SK-N-MC (cell line): Measurements from ENCODE around the gene CTTNBP2.

ENCODE experiments used
- DNase-seq: peaks from one replicate; pipeline ENCODE4 v3.0.0-alpha.2; 2011; ENCODE audit warnings: low read depth, low spot score
- H3K27ac ChIP-seq: fragments of 200-600 bp; sonication (generic); 2 replicates; pipeline ENCODE4 v1.5.1; 2016; ENCODE audit warnings: mixed run types
- H3K36me3 ChIP-seq: fragments of 200-600 bp; sonication (generic); 2 replicates; pipeline ENCODE4 v1.6.1; 2017; ENCODE audit warnings: antibody characterized with exemption, low read length, mixed read lengths; ENCODE audit not compliant: insufficient read depth
- H3K4me3 ChIP-seq: fragments of 200-600 bp; sonication (generic); 2 replicates; pipeline ENCODE4 v1.5.1; 2016
- H3K9ac ChIP-seq: fragments of 200-600 bp; sonication (generic); 2 replicates; pipeline ENCODE4 v1.8.0; 2017; ENCODE audit warnings: mixed run types, mixed read lengths; ENCODE audit not compliant: insufficient read length
- H3K9me3 ChIP-seq: fragments of 200-600 bp; sonication (generic); 2 replicates; pipeline ENCODE4 v1.6.1; 2017; ENCODE audit warnings: low read depth, mild to moderate bottlenecking, antibody characterized with exemption, low read length, moderate library complexity, mixed read lengths
- EZH2 ChIP-seq: fragments of 200-600 bp; sonication (generic); IDR thresholded peaks from one replicate; pipeline ENCODE4 v1.6.1; 2017; ENCODE audit warnings: antibody characterized with exemption
- FOXP2 ChIP-seq: optimal IDR thresholded peaks from 2 replicates; pipeline ENCODE3; 2011; ENCODE audit warnings: mild to moderate bottlenecking, moderate library complexity; ENCODE audit not compliant: insufficient read depth; ENCODE audit errors: extremely low read length, control extremely low read depth
- POLR2AphosphoS5 ChIP-seq: IDR thresholded peaks from 2 replicates; pipeline ENCODE4 v1.6.1; 2012; ENCODE audit warnings: mild to moderate bottlenecking, low read depth, low read length, borderline replicate concordance

CTTNBP2 gene

GRCh38 chr7:117901089-117901797 lies 28.0 kb upstream of the CTTNBP2 start:
- Histone ChIP-seq H3K36me3 (no peaks in the 10 kb centered on the region), H3K4me3 (no peak overlapping the region), H3K27ac (no peak overlapping the region), H3K9me3 (no peaks in the 10 kb centered on the region), H3K9ac (no peak overlapping the region)
- TF ChIP-seq POLR2AphosphoS5, result no peak
- TF ChIP-seq FOXP2, result no peak
- no peak for TF ChIP-seq EZH2
- DNase-seq, result no peak

GRCh38 chr7:117896339-117896738 lies 23.1 kb upstream of the CTTNBP2 start:
- no peaks in the 10 kb centered on the region for H3K9me3 ChIP-seq
- H3K36me3 ChIP-seq, result no peaks in the 10 kb centered on the region
- TF ChIP-seq EZH2 (no peak), POLR2AphosphoS5 (no peak), FOXP2 (no peak)
- no peak overlapping the region for H3K27ac ChIP-seq
- no peak overlapping the region for H3K4me3 ChIP-seq
- DNase-seq, result no peak
- no peak overlapping the region for H3K9ac ChIP-seq

GRCh38 chr7:117895276-117895675 lies 22.0 kb upstream of the CTTNBP2 start:
- no peak for DNase-seq
- no peaks in the 10 kb centered on the region for H3K36me3 ChIP-seq
- no peak for TF ChIP-seq FOXP2
- no peak for TF ChIP-seq POLR2AphosphoS5
- TF ChIP-seq EZH2, result no peak
- H3K9ac ChIP-seq, result no peak overlapping the region
- no peaks in the 10 kb centered on the region for H3K9me3 ChIP-seq
- H3K27ac ChIP-seq, result no peak overlapping the region
- no peak overlapping the region for H3K4me3 ChIP-seq

DNA sequence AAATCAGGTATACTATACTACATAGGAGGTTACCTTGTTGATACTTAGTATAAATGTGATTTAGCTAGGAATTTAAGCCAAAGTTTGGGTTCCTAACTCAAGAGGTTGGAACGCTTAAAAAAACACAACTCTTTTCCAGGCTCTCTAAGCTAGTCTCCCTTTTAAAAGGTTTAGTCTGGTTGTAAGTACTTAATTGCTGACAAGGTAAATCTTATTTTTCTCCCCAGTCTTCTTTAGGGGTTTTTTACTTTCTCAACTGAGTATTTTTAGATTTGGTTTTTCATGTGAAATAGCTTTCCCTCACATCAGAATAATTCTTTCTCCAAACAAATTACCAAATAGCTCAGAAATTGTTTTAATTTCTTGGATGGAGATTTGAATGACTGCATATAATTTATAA lies 20.8 kb upstream of the CTTNBP2 start:
- H3K36me3 ChIP-seq, result no peaks in the 10 kb centered on the region
- H3K9me3 ChIP-seq, result no peaks in the 10 kb centered on the region
- no peak overlapping the region for H3K27ac ChIP-seq
- no peak for DNase-seq
- H3K4me3 ChIP-seq, result no peak overlapping the region
- no peak overlapping the region for H3K9ac ChIP-seq
- TF ChIP-seq POLR2AphosphoS5 (no peak), EZH2 (no peak), FOXP2 (no peak)

- Histone ChIP-seq H3K36me3 (no peaks in the 10 kb centered on the region), H3K9me3 (no peaks in the 10 kb centered on the region), H3K27ac (no peak overlapping the region), H3K4me3 (no peak overlapping the region), H3K9ac (no peak overlapping the region)
- DNase-seq, result no peak
- no peak for TF ChIP-seq POLR2AphosphoS5
- TF ChIP-seq FOXP2, result no peak
- TF ChIP-seq EZH2, result no peak
These were observed 19.6 kb upstream of the CTTNBP2 start for GRCh38 chr7:117892821-117893220.

- TF ChIP-seq POLR2AphosphoS5, result no peak
- no peak for TF ChIP-seq FOXP2
- TF ChIP-seq EZH2, result no peak
- Histone ChIP-seq H3K4me3 (no peak overlapping the region), H3K9me3 (no peaks in the 10 kb centered on the region), H3K9ac (no peak overlapping the region), H3K27ac (no peak overlapping the region), H3K36me3 (no peaks in the 10 kb centered on the region)
- DNase-seq, result no peak
These were observed 16.4 kb upstream of the CTTNBP2 start for GRCh38 chr7:117889611-117890010.

GRCh38 chr7:117888627-117889026 lies 15.4 kb upstream of the CTTNBP2 start:
- no peak overlapping the region for H3K4me3 ChIP-seq
- DNase-seq, result no peak
- H3K9me3 ChIP-seq, result no peaks in the 10 kb centered on the region
- no peak overlapping the region for H3K9ac ChIP-seq
- TF ChIP-seq FOXP2, result no peak
- no peak for TF ChIP-seq EZH2
- no peak for TF ChIP-seq POLR2AphosphoS5
- H3K27ac ChIP-seq, result no peak overlapping the region
- no peaks in the 10 kb centered on the region for H3K36me3 ChIP-seq

DNA sequence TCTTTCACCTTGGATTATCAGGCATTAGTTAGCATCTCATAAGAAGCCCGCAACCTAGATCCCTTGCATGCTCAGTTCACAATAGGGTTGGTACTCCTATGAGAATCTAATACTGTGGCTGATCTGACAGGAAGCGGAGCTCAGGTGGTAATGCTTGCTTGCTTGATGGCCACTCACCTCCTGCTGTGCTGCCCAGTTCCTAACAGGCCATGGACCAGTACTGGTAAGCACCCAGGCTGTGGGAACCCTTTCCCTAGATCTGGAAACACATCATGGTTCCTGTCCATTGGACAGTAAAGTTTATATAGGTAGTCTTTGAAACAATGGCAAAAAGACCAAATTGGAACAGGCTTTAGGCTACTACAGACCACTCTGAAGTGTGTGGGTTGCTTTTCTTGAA lies 9.4 kb upstream of the CTTNBP2 start:
- Histone ChIP-seq H3K36me3 (no peaks in the 10 kb centered on the region), H3K4me3 (no peak overlapping the region), H3K9me3 (no peaks in the 10 kb centered on the region), H3K27ac (no peak overlapping the region), H3K9ac (no peak overlapping the region)
- no peak for DNase-seq
- no peak for TF ChIP-seq POLR2AphosphoS5
- TF ChIP-seq FOXP2, result no peak
- no peak for TF ChIP-seq EZH2

GRCh38 chr7:117876761-117877160 lies 3.5 kb upstream of the CTTNBP2 start:
- Histone ChIP-seq H3K27ac (no peak overlapping the region), H3K36me3 (no peaks in the 10 kb centered on the region), H3K9ac (no peak overlapping the region), H3K4me3 (no peak overlapping the region), H3K9me3 (no peaks in the 10 kb centered on the region)
- no peak for DNase-seq
- TF ChIP-seq EZH2 (no peak), POLR2AphosphoS5 (no peak)

DNA sequence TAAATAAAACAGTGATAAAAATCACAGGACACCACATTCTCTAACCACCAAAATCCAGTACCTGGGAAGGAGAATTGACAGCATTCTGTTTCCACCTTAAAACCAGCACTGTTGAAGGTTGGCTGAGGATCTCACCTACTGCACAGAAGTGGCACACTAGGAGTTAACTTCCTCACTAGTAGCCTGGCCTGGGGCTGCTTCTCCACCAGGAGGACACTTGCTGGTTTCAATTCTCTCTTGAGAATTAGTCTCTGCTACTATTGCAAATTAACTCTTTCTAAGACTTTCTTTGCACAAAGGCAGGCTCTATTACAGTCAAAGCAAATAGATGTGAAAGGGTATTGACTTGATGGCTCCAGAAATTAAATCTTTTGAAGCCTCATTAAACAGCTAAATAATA lies 2.3 kb upstream of the CTTNBP2 start:
- no peak overlapping the region for H3K9ac ChIP-seq
- no peaks in the 10 kb centered on the region for H3K9me3 ChIP-seq
- no peak for TF ChIP-seq EZH2
- no peak for TF ChIP-seq FOXP2
- no peak for TF ChIP-seq POLR2AphosphoS5
- no peaks in the 10 kb centered on the region for H3K36me3 ChIP-seq
- no peak for DNase-seq
- no peak overlapping the region for H3K27ac ChIP-seq
- no peak overlapping the region for H3K4me3 ChIP-seq
